HepG2 (cell line): ENCODE data around the gene GNG3.

Experiments
- NFE2 ChIP-seq: sonication (generic); formaldehyde crosslinking; IDR thresholded peaks from 2 replicates; pipeline ENCODE4 v1.4.0; 2020; ENCODE audit warnings: missing genetic modification reagents
- ZNF121 ChIP-seq: sonication (generic); formaldehyde crosslinking; IDR thresholded peaks from 2 replicates; pipeline ENCODE4 v1.5.0; 2020; ENCODE audit warnings: mild to moderate bottlenecking, missing genetic modification reagents

GRCh38 chr11:62710001-62710345 is 2.5 kb downstream of the GNG3 start:
- TF ChIP-seq ZNF121 (CRISPR knock-in tag): no peak
- TF ChIP-seq NFE2 (CRISPR knock-in tag): no peak
